ENCODE measurements around the gene SERINC1.
"Not testable (repeated sequence)": the region's sequence is repeated elsewhere in the genome, so short reads cannot be mapped to it uniquely, and the experiment has no call there.

Gene SERINC1

GRCh38 chr6:122476131-122476530 is 4.5 kb upstream of the SERINC1 start:
- Histone ChIP-seq H3K4me1 (ENCODE audit: control insufficient read depth, insufficient read depth, low read length) (no peaks in the 10 kb centered on the region), H3K27me3 (ENCODE audit: control insufficient read depth, insufficient read depth, low read length) (no peaks in the 10 kb centered on the region), H3K9me3 (ENCODE audit: control insufficient read depth, insufficient read depth, low read length) (no peaks in the 10 kb centered on the region), H3K36me3 (ENCODE audit: control insufficient read depth, insufficient read depth, low read length) (no peaks in the 10 kb centered on the region), H3K27ac (ENCODE audit: low read length) (no peak overlapping the region), H3K4me3 (ENCODE audit: low read length) (no peak overlapping the region)
- no peak for DNase-seq (ENCODE audit: low read depth, low spot score)

- H3K27ac ChIP-seq (ENCODE audit: low read length), result no peak overlapping the region
- no peaks in the 10 kb centered on the region for H3K36me3 ChIP-seq (ENCODE audit: control insufficient read depth, insufficient read depth, low read length)
- no peaks in the 10 kb centered on the region for H3K4me1 ChIP-seq (ENCODE audit: control insufficient read depth, insufficient read depth, low read length)
- peak overlapping the region; percentile 77; the same call in 1 of the 2 replicates for H3K4me3 ChIP-seq (ENCODE audit: low read length)
- no peaks in the 10 kb centered on the region for H3K9me3 ChIP-seq (ENCODE audit: control insufficient read depth, insufficient read depth, low read length)
- no CpG with 5 or more reads among the region's 8 CpGs for WGBS (ENCODE audit: insufficient coverage, insufficient read length)
- DNase-seq (ENCODE audit: low read depth, low spot score), result no peak
- H3K27me3 ChIP-seq (ENCODE audit: control insufficient read depth, insufficient read depth, low read length), result no peaks in the 10 kb centered on the region
These were observed 374 bp upstream of the SERINC1 start for GRCh38 chr6:122472022-122472340.

GRCh38 chr6:122461885-122462284 is 9.7 kb downstream of the SERINC1 start:
- no peak overlapping the region for H3K4me3 ChIP-seq (ENCODE audit: low read length)
- no peaks in the 10 kb centered on the region for H3K9me3 ChIP-seq (ENCODE audit: control insufficient read depth, insufficient read depth, low read length)
- DNase-seq (ENCODE audit: low read depth, low spot score), result no peak
- H3K36me3 ChIP-seq (ENCODE audit: control insufficient read depth, insufficient read depth, low read length), result no peaks in the 10 kb centered on the region
- no peak overlapping the region for H3K27ac ChIP-seq (ENCODE audit: low read length)
- H3K4me1 ChIP-seq (ENCODE audit: control insufficient read depth, insufficient read depth, low read length), result no peaks in the 10 kb centered on the region; the same call in 1 of the 2 replicates
- no CpG with 5 or more reads among the region's 2 CpGs for WGBS (ENCODE audit: insufficient coverage, insufficient read length)
- H3K27me3 ChIP-seq (ENCODE audit: control insufficient read depth, insufficient read depth, low read length), result no peaks in the 10 kb centered on the region

- not testable (repeated sequence) for H3K4me1 ChIP-seq (ENCODE audit: control insufficient read depth, insufficient read depth, low read length); H3K4me3 ChIP-seq (ENCODE audit: low read length)
- no CpG with 5 or more reads among the region's 8 CpGs for WGBS (ENCODE audit: insufficient coverage, insufficient read length)
These were observed 11.7 kb downstream of the SERINC1 start for GRCh38 chr6:122459865-122460416.

GRCh38 chr6:122459240-122459639 is 12.4 kb downstream of the SERINC1 start:
- no CpG with 5 or more reads among the region's 2 CpGs for whole genome bisulfite sequencing (ENCODE audit: insufficient coverage, insufficient read length)
- H3K36me3 ChIP-seq (ENCODE audit: control insufficient read depth, insufficient read depth, low read length), result no peaks in the 10 kb centered on the region
- H3K9me3 ChIP-seq (ENCODE audit: control insufficient read depth, insufficient read depth, low read length), result no peaks in the 10 kb centered on the region
- H3K4me3 ChIP-seq (ENCODE audit: low read length), result no peak overlapping the region
- no peaks in the 10 kb centered on the region; the same call in 1 of the 2 replicates for H3K4me1 ChIP-seq (ENCODE audit: control insufficient read depth, insufficient read depth, low read length)
- H3K27ac ChIP-seq (ENCODE audit: low read length), result no peak overlapping the region
- DNase-seq (ENCODE audit: low read depth, low spot score), result no peak
- H3K27me3 ChIP-seq (ENCODE audit: control insufficient read depth, insufficient read depth, low read length), result no peaks in the 10 kb centered on the region

More at GRCh38 chr6:122459865-122460416, 11.7 kb downstream of the SERINC1 start:
- not testable (repeated sequence) for H3K27me3 ChIP-seq (ENCODE audit: control insufficient read depth, insufficient read depth, low read length); H3K36me3 ChIP-seq (ENCODE audit: control insufficient read depth, insufficient read depth, low read length); DNase-seq (ENCODE audit: low read depth, low spot score); H3K27ac ChIP-seq (ENCODE audit: low read length); H3K9me3 ChIP-seq (ENCODE audit: control insufficient read depth, insufficient read depth, low read length)

GRCh38 chr6:122458087-122458486 is 13.5 kb downstream of the SERINC1 start:
- Histone ChIP-seq H3K9me3 (ENCODE audit: control insufficient read depth, insufficient read depth, low read length) (no peaks in the 10 kb centered on the region), H3K27me3 (ENCODE audit: control insufficient read depth, insufficient read depth, low read length) (no peaks in the 10 kb centered on the region), H3K27ac (ENCODE audit: low read length) (no peak overlapping the region), H3K4me3 (ENCODE audit: low read length) (no peak overlapping the region), H3K4me1 (ENCODE audit: control insufficient read depth, insufficient read depth, low read length) (no peaks in the 10 kb centered on the region; the same call in 1 of the 2 replicates), H3K36me3 (ENCODE audit: control insufficient read depth, insufficient read depth, low read length) (no peaks in the 10 kb centered on the region)
- WGBS (ENCODE audit: insufficient coverage, insufficient read length), result 100% methylated on average over 1 of the region's 1 CpG
- no peak for DNase-seq (ENCODE audit: low read depth, low spot score)

- H3K4me1 ChIP-seq (ENCODE audit: control insufficient read depth, insufficient read depth, low read length); H3K27me3 ChIP-seq (ENCODE audit: control insufficient read depth, insufficient read depth, low read length); H3K4me3 ChIP-seq (ENCODE audit: low read length); H3K27ac ChIP-seq (ENCODE audit: low read length); H3K9me3 ChIP-seq (ENCODE audit: control insufficient read depth, insufficient read depth, low read length); H3K36me3 ChIP-seq (ENCODE audit: control insufficient read depth, insufficient read depth, low read length); DNase-seq (ENCODE audit: low read depth, low spot score): not testable (repeated sequence)
- no CpG with 5 or more reads among the region's 1 CpG for WGBS (ENCODE audit: insufficient coverage, insufficient read length)
These were observed 16.5 kb downstream of the SERINC1 start for GRCh38 chr6:122455116-122455515.

GRCh38 chr6:122454673-122455072 is 16.9 kb downstream of the SERINC1 start:
- no peaks in the 10 kb centered on the region for H3K27me3 ChIP-seq (ENCODE audit: control insufficient read depth, insufficient read depth, low read length)
- H3K4me3 ChIP-seq (ENCODE audit: low read length), result no peak overlapping the region
- no peak overlapping the region for H3K27ac ChIP-seq (ENCODE audit: low read length)
- H3K9me3 ChIP-seq (ENCODE audit: control insufficient read depth, insufficient read depth, low read length), result no peaks in the 10 kb centered on the region
- no peaks in the 10 kb centered on the region; the same call in 1 of the 2 replicates for H3K36me3 ChIP-seq (ENCODE audit: control insufficient read depth, insufficient read depth, low read length)
- no CpG with 5 or more reads among the region's 4 CpGs for WGBS (ENCODE audit: insufficient coverage, insufficient read length)
- no peaks in the 10 kb centered on the region for H3K4me1 ChIP-seq (ENCODE audit: control insufficient read depth, insufficient read depth, low read length)
- no peak for DNase-seq (ENCODE audit: low read depth, low spot score)

- Histone ChIP-seq H3K4me3 (ENCODE audit: low read length) (no peak overlapping the region), H3K9me3 (ENCODE audit: control insufficient read depth, insufficient read depth, low read length) (no peaks in the 10 kb centered on the region), H3K36me3 (ENCODE audit: control insufficient read depth, insufficient read depth, low read length) (no peaks in the 10 kb centered on the region; the same call in 1 of the 2 replicates), H3K4me1 (ENCODE audit: control insufficient read depth, insufficient read depth, low read length) (no peaks in the 10 kb centered on the region), H3K27me3 (ENCODE audit: control insufficient read depth, insufficient read depth, low read length) (no peaks in the 10 kb centered on the region), H3K27ac (ENCODE audit: low read length) (no peak overlapping the region)
- no peak for DNase-seq (ENCODE audit: low read depth, low spot score)
- no CpG with 5 or more reads among the region's 1 CpG for WGBS (ENCODE audit: insufficient coverage, insufficient read length)
These were observed 19.1 kb downstream of the SERINC1 start for GRCh38 chr6:122452509-122452908.

- no CpG with 5 or more reads among the region's 1 CpG for WGBS (ENCODE audit: insufficient coverage, insufficient read length)
- Histone ChIP-seq H3K9me3 (ENCODE audit: control insufficient read depth, insufficient read depth, low read length) (no peaks in the 10 kb centered on the region), H3K4me1 (ENCODE audit: control insufficient read depth, insufficient read depth, low read length) (no peaks in the 10 kb centered on the region), H3K27ac (ENCODE audit: low read length) (no peak overlapping the region), H3K4me3 (ENCODE audit: low read length) (no peak overlapping the region), H3K36me3 (ENCODE audit: control insufficient read depth, insufficient read depth, low read length) (no peaks in the 10 kb centered on the region; the same call in 1 of the 2 replicates), H3K27me3 (ENCODE audit: control insufficient read depth, insufficient read depth, low read length) (no peaks in the 10 kb centered on the region)
- no peak for DNase-seq (ENCODE audit: low read depth, low spot score)
These were observed 22.5 kb downstream of the SERINC1 start for GRCh38 chr6:122449069-122449468.

GRCh38 chr6:122445274-122445673 is 26.3 kb downstream of the SERINC1 start:
- H3K9me3 ChIP-seq (ENCODE audit: control insufficient read depth, insufficient read depth, low read length), result no peaks in the 10 kb centered on the region
- H3K27ac ChIP-seq (ENCODE audit: low read length), result no peak overlapping the region
- H3K27me3 ChIP-seq (ENCODE audit: control insufficient read depth, insufficient read depth, low read length), result no peaks in the 10 kb centered on the region
- H3K36me3 ChIP-seq (ENCODE audit: control insufficient read depth, insufficient read depth, low read length), result no peaks in the 10 kb centered on the region
- H3K4me1 ChIP-seq (ENCODE audit: control insufficient read depth, insufficient read depth, low read length), result no peaks in the 10 kb centered on the region
- no peak overlapping the region for H3K4me3 ChIP-seq (ENCODE audit: low read length)
- DNase-seq (ENCODE audit: low read depth, low spot score), result no peak
- WGBS (ENCODE audit: insufficient coverage, insufficient read length), result no CpG with 5 or more reads among the region's 1 CpG
